OCI-LY1 (cell line): ENCODE data around the gene PCNT.

Source experiments
- H2AFZ ChIP-seq: fragments of 200-600 bp; sonication (generic), shearing (Covaris generic); 2 replicates; pipeline ENCODE4 v1.6.0; 2014; ENCODE audit warnings: antibody characterized with exemption, mild to moderate bottlenecking, low read length
- H3F3A ChIP-seq: fragments of 200-600 bp; sonication (generic), shearing (Covaris generic); 2 replicates; pipeline ENCODE4 v1.6.0; 2014; ENCODE audit warnings: mild to moderate bottlenecking, antibody characterized with exemption, low read length, moderate library complexity; ENCODE audit not compliant: insufficient read depth
- H3K27ac ChIP-seq: fragments of 200-600 bp; sonication (generic); 2 replicates; pipeline ENCODE4 v1.5.1; 2014; ENCODE audit warnings: low read length, mixed run types, mild to moderate bottlenecking, low read depth; ENCODE audit not compliant: poor library complexity, severe bottlenecking
- H3K27me3 ChIP-seq: fragments of 200-600 bp; sonication (generic); 2 replicates; pipeline ENCODE4 v1.6.0; 2014; ENCODE audit warnings: antibody characterized with exemption, mild to moderate bottlenecking, low read length, moderate library complexity; ENCODE audit not compliant: insufficient read depth
- H3K36me3 ChIP-seq: fragments of 200-600 bp; sonication (generic); 2 replicates; pipeline ENCODE4 v1.6.1; 2014; ENCODE audit warnings: mild to moderate bottlenecking, antibody characterized with exemption, low read length, moderate library complexity, mixed read lengths; ENCODE audit not compliant: insufficient read depth
- H3K4me1 ChIP-seq: fragments of 200-600 bp; sonication (generic); 2 replicates; pipeline ENCODE4 v1.5.1; 2014; ENCODE audit warnings: mild to moderate bottlenecking, low read length, moderate library complexity; ENCODE audit not compliant: insufficient read depth, severe bottlenecking
- H3K4me2 ChIP-seq: fragments of 200-600 bp; sonication (generic), shearing (Covaris generic); 2 replicates; pipeline ENCODE4 v1.6.1; 2014; ENCODE audit warnings: low read length
- H3K4me3 ChIP-seq: fragments of 200-600 bp; sonication (generic); 2 replicates; pipeline ENCODE4 v1.5.1; 2014; ENCODE audit warnings: low read length, low read depth, mild to moderate bottlenecking, mixed read lengths; ENCODE audit not compliant: poor library complexity, severe bottlenecking
- H3K79me2 ChIP-seq: fragments of 200-600 bp; shearing (Covaris generic); 2 replicates; pipeline ENCODE4 v1.6.1; 2016; ENCODE audit warnings: mixed run types, low read length, mixed read lengths; ENCODE audit not compliant: insufficient read depth
- H3K9ac ChIP-seq: fragments of 200-600 bp; sonication (generic), shearing (Covaris generic); 2 replicates; pipeline ENCODE4 v1.6.1; 2014; ENCODE audit warnings: mild to moderate bottlenecking, low read length, mixed read lengths
- H3K9me2 ChIP-seq: fragments of 200-600 bp; sonication (generic), shearing (Covaris generic); 2 replicates; pipeline ENCODE4 v1.6.1; 2014; ENCODE audit warnings: low read depth, mild to moderate bottlenecking, low read length, mixed read lengths
- H3K9me3 ChIP-seq: fragments of 200-600 bp; shearing (Covaris generic); 2 replicates; pipeline ENCODE4 v1.6.1; 2014; ENCODE audit warnings: low read length, mixed read lengths
- H4K20me1 ChIP-seq: fragments of 200-600 bp; sonication (generic), shearing (Covaris generic); 2 replicates; pipeline ENCODE4 v1.6.0; 2016; ENCODE audit warnings: mild to moderate bottlenecking, low read length; ENCODE audit not compliant: insufficient read depth
- CTCF ChIP-seq: fragments of 200-600 bp; sonication (generic), shearing (Covaris generic); IDR thresholded peaks from 2 replicates; pipeline ENCODE4 v1.5.1; 2017; ENCODE audit warnings: mild to moderate bottlenecking, antibody characterized with exemption, low read length, moderate library complexity, mixed read lengths
- EZH2 ChIP-seq: fragments of 200-600 bp; sonication (generic), shearing (Covaris generic); IDR thresholded peaks from 2 replicates; pipeline ENCODE4 v1.8.0; 2017; ENCODE audit warnings: borderline replicate concordance, mixed run types, mild to moderate bottlenecking, antibody characterized with exemption, low read length, moderate library complexity, mixed read lengths

Gene PCNT

GRCh38 chr21:46399129-46399528 is 75.2 kb downstream of the PCNT start:
- H3K79me2 ChIP-seq = no peaks in the 10 kb centered on the region
- H3K9me3 ChIP-seq = no peaks in the 10 kb centered on the region
- no peaks in the 10 kb centered on the region for H3K9me2 ChIP-seq
- H3F3A ChIP-seq = no peaks in the 10 kb centered on the region
- no peak overlapping the region for H3K4me2 ChIP-seq
- H3K9ac ChIP-seq = no peak overlapping the region
- TF ChIP-seq CTCF = no peak
- no peak for TF ChIP-seq EZH2
- no peak overlapping the region for H2AFZ ChIP-seq
- H4K20me1 ChIP-seq = no peaks in the 10 kb centered on the region
- H3K4me3 ChIP-seq = no peak overlapping the region
- H3K4me1 ChIP-seq = peaks cover 2% of the 10 kb centered on the region
- H3K27me3 ChIP-seq = no peaks in the 10 kb centered on the region
- no peak overlapping the region for H3K27ac ChIP-seq
- peaks cover 67% of the 10 kb centered on the region for H3K36me3 ChIP-seq

- no peaks in the 10 kb centered on the region for H3K79me2 ChIP-seq
- H3K9me2 ChIP-seq = no peaks in the 10 kb centered on the region
- H3K9ac ChIP-seq = no peak overlapping the region
- TF ChIP-seq CTCF (no peak), EZH2 (no peak)
- no peaks in the 10 kb centered on the region for H3K9me3 ChIP-seq
- no peak overlapping the region for H2AFZ ChIP-seq
- no peak overlapping the region for H3K27ac ChIP-seq
- no peaks in the 10 kb centered on the region for H3K27me3 ChIP-seq
- H3F3A ChIP-seq = no peaks in the 10 kb centered on the region
- H3K4me2 ChIP-seq = no peak overlapping the region
- no peak overlapping the region for H3K4me3 ChIP-seq
- no peaks in the 10 kb centered on the region for H3K4me1 ChIP-seq
- peaks cover 71% of the 10 kb centered on the region for H3K36me3 ChIP-seq
- H4K20me1 ChIP-seq = no peaks in the 10 kb centered on the region
Measured at GRCh38 chr21:46399686-46400085, 75.7 kb downstream of the PCNT start.

- Histone ChIP-seq H3K4me2 (no peak overlapping the region), H3K9me3 (no peaks in the 10 kb centered on the region), H3K4me1 (no peaks in the 10 kb centered on the region), H3K36me3 (peaks cover 76% of the 10 kb centered on the region), H3K9me2 (no peaks in the 10 kb centered on the region), H3K4me3 (no peak overlapping the region), H3K9ac (no peak overlapping the region), H3K27ac (no peak overlapping the region), H3K27me3 (no peaks in the 10 kb centered on the region), H4K20me1 (no peaks in the 10 kb centered on the region), H2AFZ (no peak overlapping the region), H3F3A (no peaks in the 10 kb centered on the region), H3K79me2 (no peaks in the 10 kb centered on the region)
- TF ChIP-seq EZH2 (no peak), CTCF (no peak)
Measured at GRCh38 chr21:46401186-46401910, 77.4 kb downstream of the PCNT start.
